ENCODE measurements around the gene CA14.
"Not testable (repeated sequence)": the region's sequence is repeated elsewhere in the genome, so short reads cannot be mapped to it uniquely, and the experiment has no call there.

CA14 gene

GRCh38 chr1:150302338-150302737 lies 44.8 kb downstream of the CA14 start:
- Histone ChIP-seq H3K9me3 (replicated peaks in 1 of 11) (no peaks in the 10 kb centered on the region), H3K4me2 (no peak overlapping the region), H4K20me1 (peaks cover 0 to 12% (median 0%) of the 10 kb centered on the region in 11 experiments; a peak in 3 of 22 replicates), H3K27ac (no peak overlapping the region), H3K9ac (no peak overlapping the region), H3K36me3 (peaks cover 78 to 100% (median 92%) of the 10 kb centered on the region in 11 experiments), H3K4me3 (no peak overlapping the region), H3K4me1 (no peaks in the 10 kb centered on the region; a peak in 2 of 20 replicates), H3K27me3 (no peaks in the 10 kb centered on the region)
- no peak for TF ChIP-seq Cebpa-rat (IDR thresholded peaks at IDR 0.05)

- H3K4me3 ChIP-seq: no peak overlapping the region
These were observed 45.3 kb downstream of the CA14 start for GRCh38 chr1:150302902-150303301.

GRCh38 chr1:150308585-150308984 lies 51.0 kb downstream of the CA14 start:
- not testable (repeated sequence) for H3K4me1 ChIP-seq; H3K27me3 ChIP-seq; H3K9ac ChIP-seq; H3K4me3 ChIP-seq; H3K9me3 ChIP-seq (replicated peaks in 1 of 11); H3K4me2 ChIP-seq; H4K20me1 ChIP-seq; H3K27ac ChIP-seq
- H3K36me3 ChIP-seq: peaks cover 43 to 73% (median 63%) of the 10 kb centered on the region in 11 experiments

More at GRCh38 chr1:150302902-150303301, 45.3 kb downstream of the CA14 start:
- H3K4me2 ChIP-seq: no peak overlapping the region
- TF ChIP-seq Cebpa-rat (IDR thresholded peaks at IDR 0.05): no peak
- no peaks in the 10 kb centered on the region for H3K27me3 ChIP-seq
- peaks cover 78 to 100% (median 92%) of the 10 kb centered on the region in 11 experiments for H3K36me3 ChIP-seq
- peaks cover 0 to 7% (median 0%) of the 10 kb centered on the region in 11 experiments; a peak in 3 of 22 replicates for H4K20me1 ChIP-seq
- H3K9me3 ChIP-seq (replicated peaks in 1 of 11): no peaks in the 10 kb centered on the region
- H3K4me1 ChIP-seq: no peaks in the 10 kb centered on the region; a peak in 2 of 20 replicates
- no peak overlapping the region for H3K27ac ChIP-seq
- H3K9ac ChIP-seq: no peak overlapping the region

- Histone ChIP-seq H4K20me1 (peaks cover 0 to 7% (median 0%) of the 10 kb centered on the region in 11 experiments; a peak in 2 of 22 replicates), H3K27ac (no peak overlapping the region), H3K4me2 (no peak overlapping the region), H3K4me3 (no peak overlapping the region), H3K9ac (no peak overlapping the region), H3K4me1 (no peaks in the 10 kb centered on the region), H3K27me3 (no peaks in the 10 kb centered on the region), H3K36me3 (peaks cover 37 to 59% (median 50%) of the 10 kb centered on the region in 11 experiments), H3K9me3 (replicated peaks in 1 of 11) (no peaks in the 10 kb centered on the region)
- no peak for TF ChIP-seq Cebpa-rat (IDR thresholded peaks at IDR 0.05)
These were observed 52.4 kb downstream of the CA14 start for GRCh38 chr1:150309758-150310508.

- no peaks in the 10 kb centered on the region for H3K9me3 ChIP-seq (replicated peaks in 1 of 11)
- H3K4me1 ChIP-seq: peaks cover 4 to 15% (median 12%) of the 10 kb centered on the region in 10 experiments; a peak in 18 of 20 replicates
- peaks cover 22 to 41% (median 33%) of the 10 kb centered on the region in 11 experiments for H3K36me3 ChIP-seq
- no peak overlapping the region for H3K9ac ChIP-seq
- H3K27me3 ChIP-seq: no peaks in the 10 kb centered on the region
- H3K27ac ChIP-seq: no peak overlapping the region
- no peak overlapping the region for H3K4me3 ChIP-seq
- no peak overlapping the region for H3K4me2 ChIP-seq
- no peaks in the 10 kb centered on the region; a peak in 2 of 22 replicates for H4K20me1 ChIP-seq
- no peak for TF ChIP-seq Cebpa-rat (IDR thresholded peaks at IDR 0.05)
These were observed 54.2 kb downstream of the CA14 start for GRCh38 chr1:150311762-150312161.

All from BLaER1 treated with 17β-estradiol and CSF1 and Interleukin-3, amounts not matched to agents 10 nM and 100 nM (cell line).